OCI-LY7 (cell line): ENCODE data around the gene SLC25A26. TPM values are rescaled to one million over a fixed set of nuclear protein-coding genes. Genes with fewer than 3 reads are reported as not detected.

Experiments
- BruUV-seq: library from RNA; stranded (reverse); fragments of 400-500 nt; replicated peaks from 2 replicates; lab custom pipeline; 2021; lab: Mats Ljungman, UMichigan
- CTCF ChIA-PET: fragments of 300-600 bp; sonication (Branson Sonifier 250); formaldehyde crosslinking; loops from one replicate; lab custom pipeline; 2022; ENCODE audit warnings: antibody characterized with exemption; ENCODE audit not compliant: unreplicated experiment; lab: Charles Lee
- POLR2A ChIA-PET: fragments of 300-600 bp; sonication (Branson Sonifier 250); formaldehyde crosslinking; loops from one replicate; lab custom pipeline; 2022; ENCODE audit warnings: antibody characterized with exemption; lab: Charles Lee
- DNase-seq: peaks from one replicate; pipeline ENCODE4 v3.0.0-alpha.2; 2015; ENCODE audit warnings: low spot score
- H2AFZ ChIP-seq: fragments of 200-600 bp; sonication (generic), shearing (Covaris generic); 2 replicates; pipeline ENCODE4 v1.6.1; 2014; ENCODE audit warnings: mild to moderate bottlenecking, antibody characterized with exemption, low read length, moderate library complexity
- H3K27ac ChIP-seq: fragments of 200-600 bp; sonication (generic); 2 replicates; pipeline ENCODE4 v1.5.1; 2014; ENCODE audit warnings: mixed run types, low read depth, mild to moderate bottlenecking, moderate library complexity, low read length, inconsistent platforms; ENCODE audit not compliant: poor library complexity, severe bottlenecking
- H3K36me3 ChIP-seq: fragments of 200-600 bp; sonication (generic); 2 replicates; pipeline ENCODE4 v1.6.1; 2014; ENCODE audit warnings: mild to moderate bottlenecking, antibody characterized with exemption, low read length, moderate library complexity, mixed read lengths; ENCODE audit not compliant: insufficient read depth
- H3K4me1 ChIP-seq: fragments of 200-600 bp; sonication (generic); 2 replicates; pipeline ENCODE4 v1.5.1; 2014; ENCODE audit warnings: mild to moderate bottlenecking, low read length; ENCODE audit not compliant: insufficient read depth, poor library complexity, severe bottlenecking
- H3K4me2 ChIP-seq: fragments of 200-600 bp; sonication (generic); 2 replicates; pipeline ENCODE4 v1.6.1; 2014; ENCODE audit warnings: mild to moderate bottlenecking, low read length
- H3K4me3 ChIP-seq: fragments of 200-600 bp; sonication (generic); 2 replicates; pipeline ENCODE4 v1.5.1; 2014; ENCODE audit warnings: mild to moderate bottlenecking, low read depth, low read length; ENCODE audit not compliant: poor library complexity, severe bottlenecking
- H3K79me2 ChIP-seq: fragments of 200-600 bp; sonication (generic); 2 replicates; pipeline ENCODE4 v1.6.1; 2016; ENCODE audit warnings: low read depth, mild to moderate bottlenecking, low read length, moderate library complexity, mixed read lengths; ENCODE audit not compliant: insufficient read depth
- H3K9me2 ChIP-seq: fragments of 200-600 bp; sonication (generic); 2 replicates; pipeline ENCODE4 v1.6.1; 2016; ENCODE audit warnings: mild to moderate bottlenecking, low read length, mixed read lengths; ENCODE audit not compliant: insufficient read depth
- H3K9me3 ChIP-seq: fragments of 200-600 bp; sonication (generic); 2 replicates; pipeline ENCODE4 v1.6.1; 2014; ENCODE audit warnings: mild to moderate bottlenecking, mixed run types, low read length, mixed read lengths
- H4K20me1 ChIP-seq: fragments of 200-600 bp; sonication (generic); 2 replicates; pipeline ENCODE4 v1.6.1; 2014; ENCODE audit warnings: mild to moderate bottlenecking, antibody characterized with exemption, low read length, moderate library complexity, mixed read lengths; ENCODE audit not compliant: insufficient read depth
- CTCF ChIP-seq: fragments of 200-600 bp; sonication (generic); conservative IDR thresholded peaks from 2 replicates; pipeline ENCODE4 v1.5.1; 2014; ENCODE audit warnings: mild to moderate bottlenecking, antibody characterized with exemption, low read length, moderate library complexity, mixed read lengths
- EZH2phosphoT487 ChIP-seq: fragments of 200-600 bp; sonication (generic); IDR thresholded peaks from 2 replicates; pipeline ENCODE4 v1.6.1; 2018; ENCODE audit warnings: low read depth, borderline replicate concordance, mild to moderate bottlenecking, mixed run types, antibody characterized with exemption, low read length, moderate library complexity, mixed read lengths
- intact Hi-C: fragments of 100-400 bp; cut with micrococcal nuclease; formaldehyde crosslinking; loops from one replicate; pipeline ENCODE4 v1.10.0; 2022; ENCODE audit not compliant: unreplicated experiment
- total RNA-seq, 2 experiments: library from RNA; depleted of rRNA in 1 of 2; stranded (reverse); fragments of >200 nt in 1 of 2; shearing (Covaris generic) in 1 of 2; gene quantifications; 2 replicates each; pipeline ENCODE4 v1.2.3, GENCODE V29; 2014 to 2022

The SLC25A26 gene
- total RNA-seq, 2 experiments from 2014 or later: 9.8 to 14.2 TPM

- BruUV-seq: no TSS peak
- Histone ChIP-seq H3K36me3 (peaks cover 96% of the 10 kb centered on the region), H3K4me1 (peaks cover 34% of the 10 kb centered on the region), H3K4me2 (no peak overlapping the region), H3K9me2 (no peaks in the 10 kb centered on the region), H3K4me3 (no peak overlapping the region), H2AFZ (no peak overlapping the region), H4K20me1 (no peaks in the 10 kb centered on the region), H3K9me3 (no peaks in the 10 kb centered on the region), H3K27ac (peak overlapping the region; percentile 3), H3K79me2 (peaks cover 5% of the 10 kb centered on the region; the same call in 1 of the 2 replicates)
- TF ChIP-seq CTCF: no peak
- TF ChIP-seq EZH2phosphoT487: no peak
- ChIA-PET POLR2A (interaction anchor here (0.7 to 0.8 kb wide), 2 partner anchors 117 to 399 kb away, joined by 4 read pairs; no protein-coding TSS in a partner anchor), CTCF (interaction anchor here (1.1 kb wide), 1 partner anchor 58 kb away, joined by 4 read pairs; no protein-coding TSS in a partner anchor)
- no peak for DNase-seq
- intact Hi-C loops: no loop called here
Observed at GRCh38 chr3:66411474-66411873, 190.7 kb downstream of the SLC25A26 start.

- ChIA-PET POLR2A (interaction anchor here (0.7 kb wide), 1 partner anchor 116 kb away, joined by 4 read pairs; no protein-coding TSS in a partner anchor), CTCF (interaction anchor here (1.1 kb wide), 1 partner anchor 58 kb away, joined by 4 read pairs; no protein-coding TSS in a partner anchor)
- peaks cover 96% of the 10 kb centered on the region for H3K36me3 ChIP-seq
- H3K4me1 ChIP-seq: peaks cover 34% of the 10 kb centered on the region
- no peak overlapping the region for H3K4me3 ChIP-seq
- no peak overlapping the region for H3K4me2 ChIP-seq
- H2AFZ ChIP-seq: no peak overlapping the region
- intact Hi-C loops: no loop called here
- no peaks in the 10 kb centered on the region for H3K9me2 ChIP-seq
- DNase-seq: no peak
- H4K20me1 ChIP-seq: 0 out of 2 replicates have a peak, but pooled peaks cover under 1% of the 10 kb centered on the region
- no peaks in the 10 kb centered on the region for H3K9me3 ChIP-seq
- TF ChIP-seq CTCF (no peak), EZH2phosphoT487 (no peak)
- no TSS peak for BruUV-seq
- H3K27ac ChIP-seq: peak overlapping the region; percentile 10
- H3K79me2 ChIP-seq: peaks cover 6% of the 10 kb centered on the region; the same call in 1 of the 2 replicates
Observed at GRCh38 chr3:66411961-66412887, 191.4 kb downstream of the SLC25A26 start.
